Lung (tissue), 12 donors: Measurements from ENCODE around the gene ARHGEF16. TPM values are rescaled to one million over a fixed set of nuclear protein-coding genes. Genes with fewer than 3 reads are reported as not detected.

Experiments
- ATAC-seq: fragments of 200-7000 bp; cut with Tn5 transposase; one replicate; pipeline ENCODE4 v1.9.1; 2020; ENCODE audit warnings: moderate number of reproducible peaks; ENCODE audit not compliant: insufficient read depth, low FRiP score
- DNase-seq, 3 donors: peaks; one replicate each; pipeline ENCODE4 v3.0.0-alpha.2; 2013 to 2017
- H3K27ac ChIP-seq, 2 donors: one replicate each; pipeline ENCODE4 v1.5.1; 2013; ENCODE audit warnings: mild to moderate bottlenecking in 2 of 2, moderate library complexity in 2 of 2, control low read depth in 1 of 2, inconsistent platforms in 1 of 2, low read depth in 1 of 2, low read length in 1 of 2
- H3K27me3 ChIP-seq, 3 donors: one replicate each; pipeline ENCODE4 v1.5.1; 2013; ENCODE audit warnings: low read length in 2 of 3; ENCODE audit not compliant: control insufficient read depth in 3 of 3, insufficient read depth in 3 of 3
- H3K36me3 ChIP-seq, 4 donors: one replicate each; pipeline ENCODE4 v1.5.1; 2013; ENCODE audit warnings: low read length in 4 of 4, mild to moderate bottlenecking in 1 of 4, moderate library complexity in 1 of 4; ENCODE audit not compliant: control insufficient read depth in 4 of 4, insufficient read depth in 4 of 4
- H3K4me1 ChIP-seq, 5 donors: one replicate each; pipeline ENCODE4 v1.5.1; 2013; ENCODE audit warnings: low read length in 5 of 5, mild to moderate bottlenecking in 2 of 5, moderate library complexity in 1 of 5; ENCODE audit not compliant: control insufficient read depth in 5 of 5, insufficient read depth in 5 of 5
- H3K4me3 ChIP-seq: one replicate; pipeline ENCODE4 v1.5.1; 2013; ENCODE audit warnings: mild to moderate bottlenecking, control low read depth, moderate library complexity
- H3K9ac ChIP-seq, 2 donors: one replicate each; pipeline ENCODE4 v1.5.1; 2013; ENCODE audit warnings: low read length in 2 of 2, control low read depth in 1 of 2; ENCODE audit not compliant: insufficient read depth in 1 of 2
- H3K9me3 ChIP-seq, 4 donors: one replicate each; pipeline ENCODE4 v1.5.1; 2013; ENCODE audit warnings: low read length in 3 of 4, mild to moderate bottlenecking in 1 of 4, moderate library complexity in 1 of 4; ENCODE audit not compliant: control insufficient read depth in 4 of 4, insufficient read depth in 3 of 4
- WGBS, 2 donors: extraction: QIAGEN DNeasy Blood & Tissue Kit; methylation state at CpG; one replicate each; pipeline ENCODE4 v1.1.7; 2013; 5-methylcytosine and 5-hydroxymethylcytosine counted together
- polyA plus RNA-seq, 2 donors: library from polyadenylated mRNA; stranded (reverse); fragments of 200-250 nt; gene quantifications; one replicate each; pipeline ENCODE4 v1.2.1, GENCODE V29; 2013
- total RNA-seq, 2 donors: library from RNA; depleted of rRNA in 1 of 2; stranded (reverse); fragments of >200 nt in 1 of 2; gene quantifications; one replicate each; pipeline ENCODE4 v1.2.1, GENCODE V29; 2014 to 2021
- TF ChIP-seq, protein P1 (sequence below): IDR thresholded peaks from 2 replicates; pipeline ENCODE4 v1.5.1; 2012; ENCODE audit warnings: mild to moderate bottlenecking; ENCODE audit errors: control extremely low read depth, extremely low read depth
- donor health status: control.
- donor health status: control.
- donor health status: Bipolar disorder and iron deficiency.
- donor health status: healthy.
- donor health status: DM: yes; HTN: yes; CAD: no.

The ARHGEF16 gene
- total and polyA plus RNA-seq, 4 donors, result 6.5 to 14.8 (median 9.8) TPM

DNA sequence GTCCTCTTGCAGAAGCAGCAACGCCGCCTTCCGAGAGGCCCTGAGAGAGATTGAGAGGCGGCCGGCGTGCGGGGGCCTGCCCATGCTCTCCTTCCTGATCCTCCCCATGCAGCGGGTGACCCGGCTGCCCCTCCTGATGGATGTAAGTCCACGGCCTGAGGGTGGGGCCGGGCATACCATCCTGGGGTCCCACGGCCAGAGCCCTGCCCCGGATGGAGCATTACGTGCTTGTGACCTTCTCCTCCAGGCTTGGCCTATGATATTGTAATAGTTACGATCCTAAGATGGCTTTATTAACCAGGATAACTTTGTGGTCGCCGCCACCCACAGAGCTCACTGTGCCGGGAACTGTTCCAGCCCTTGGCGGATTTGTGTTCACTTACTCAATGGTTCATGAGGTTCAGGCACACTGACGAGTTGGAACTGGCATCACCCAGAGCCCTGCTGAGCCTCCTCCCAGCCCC, 18.9 kb downstream of the ARHGEF16 start:
- TF ChIP-seq, protein P1, sequence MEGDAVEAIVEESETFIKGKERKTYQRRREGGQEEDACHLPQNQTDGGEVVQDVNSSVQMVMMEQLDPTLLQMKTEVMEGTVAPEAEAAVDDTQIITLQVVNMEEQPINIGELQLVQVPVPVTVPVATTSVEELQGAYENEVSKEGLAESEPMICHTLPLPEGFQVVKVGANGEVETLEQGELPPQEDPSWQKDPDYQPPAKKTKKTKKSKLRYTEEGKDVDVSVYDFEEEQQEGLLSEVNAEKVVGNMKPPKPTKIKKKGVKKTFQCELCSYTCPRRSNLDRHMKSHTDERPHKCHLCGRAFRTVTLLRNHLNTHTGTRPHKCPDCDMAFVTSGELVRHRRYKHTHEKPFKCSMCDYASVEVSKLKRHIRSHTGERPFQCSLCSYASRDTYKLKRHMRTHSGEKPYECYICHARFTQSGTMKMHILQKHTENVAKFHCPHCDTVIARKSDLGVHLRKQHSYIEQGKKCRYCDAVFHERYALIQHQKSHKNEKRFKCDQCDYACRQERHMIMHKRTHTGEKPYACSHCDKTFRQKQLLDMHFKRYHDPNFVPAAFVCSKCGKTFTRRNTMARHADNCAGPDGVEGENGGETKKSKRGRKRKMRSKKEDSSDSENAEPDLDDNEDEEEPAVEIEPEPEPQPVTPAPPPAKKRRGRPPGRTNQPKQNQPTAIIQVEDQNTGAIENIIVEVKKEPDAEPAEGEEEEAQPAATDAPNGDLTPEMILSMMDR, result no peak
- Histone ChIP-seq H3K9ac (no peak overlapping the region), H3K36me3 (peaks cover 0 to 5% (median 0%) of the 10 kb centered on the region in 4 donors), H3K4me1 (peaks cover 0 to 21% (median 0%) of the 10 kb centered on the region in 5 donors), H3K27me3 (no peaks in the 10 kb centered on the region), H3K9me3 (no peaks in the 10 kb centered on the region), H3K4me3 (no peak overlapping the region), H3K27ac (no peak overlapping the region)
- ATAC-seq, result no peak
- 81 to 85% methylated on average over 20 of the region's 20 CpGs for WGBS, 2 donors
- peak; percentile 67 to 79 (median 68) for DNase-seq

DNA sequence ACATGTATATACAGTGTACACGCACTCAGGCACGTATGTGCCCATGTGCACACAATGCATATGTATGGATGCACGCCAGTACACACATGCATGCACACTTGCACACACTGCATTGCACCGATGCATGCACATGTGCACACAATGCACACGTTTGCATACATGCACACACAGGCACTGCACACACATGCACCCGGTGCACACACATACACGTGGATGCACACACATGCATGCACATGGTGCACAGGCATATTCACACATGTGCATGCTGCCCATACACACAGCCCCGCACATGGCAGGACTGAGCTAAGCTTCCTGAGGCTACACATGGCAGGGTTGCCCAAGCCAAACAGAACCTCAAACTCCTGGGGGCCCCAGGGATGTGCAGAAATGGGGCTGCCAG, 19.6 kb downstream of the ARHGEF16 start:
- no peaks in the 10 kb centered on the region for H3K9me3 ChIP-seq

DNA sequence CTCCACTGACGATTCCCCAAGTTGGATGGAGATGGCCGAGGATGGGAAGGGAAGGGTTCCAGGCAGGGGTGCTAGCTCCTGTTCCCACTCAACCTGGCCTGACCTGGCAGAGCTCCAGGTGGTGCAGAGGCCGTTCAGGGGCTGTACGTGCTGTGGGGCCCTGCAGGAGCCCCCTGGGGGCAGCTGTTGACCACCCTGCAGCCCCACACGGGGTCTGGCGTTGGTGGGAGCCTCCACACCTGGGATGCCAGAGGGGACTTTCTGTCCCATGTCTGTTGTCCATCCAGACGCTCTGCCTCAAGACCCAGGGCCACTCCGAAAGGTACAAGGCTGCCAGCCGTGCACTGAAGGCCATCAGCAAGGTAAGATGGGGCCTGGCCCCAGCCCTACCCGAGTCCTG, 20.0 kb downstream of the ARHGEF16 start:
- no peak for DNase-seq
- WGBS, 2 donors, result 73% methylated on average over 10 of the region's 10 CpGs

More for the DNA sequence above, 19.6 kb downstream of the ARHGEF16 start:
- Histone ChIP-seq H3K27ac (no peak overlapping the region), H3K9ac (no peak overlapping the region), H3K4me1 (peaks cover 0 to 21% (median 0%) of the 10 kb centered on the region in 5 donors), H3K36me3 (peaks cover 0 to 5% (median 0%) of the 10 kb centered on the region in 4 donors), H3K27me3 (no peaks in the 10 kb centered on the region), H3K4me3 (no peak overlapping the region)
- no peak for DNase-seq
- ATAC-seq, result no peak
- TF ChIP-seq, protein P1, result no peak
- WGBS, 2 donors, result 91 to 95% methylated on average over 8 of the region's 8 CpGs

More for the DNA sequence above, 20.0 kb downstream of the ARHGEF16 start:
- Histone ChIP-seq H3K27me3 (no peaks in the 10 kb centered on the region), H3K4me1 (peaks cover 0 to 21% (median 0%) of the 10 kb centered on the region in 5 donors), H3K4me3 (no peak overlapping the region), H3K9ac (no peak overlapping the region), H3K9me3 (no peaks in the 10 kb centered on the region), H3K27ac (no peak overlapping the region), H3K36me3 (peaks cover 0 to 5% (median 0%) of the 10 kb centered on the region in 4 donors)
- TF ChIP-seq, protein P1, result no peak
- ATAC-seq, result no peak
